GM13977 (cell line): ENCODE measurements around the gene CMIP.

Source experiments
- DNase-seq: peaks from one replicate; pipeline ENCODE4 v3.0.0; 2012; ENCODE audit warnings: low spot score
- in situ Hi-C: fragments of 300-500 bp; cut with MboI; formaldehyde crosslinking; loops from one replicate; pipeline ENCODE4 v1.12.0; 2022; ENCODE audit warnings: low sequenced_read_pairs, low pct_unique_long_range_greater_than_20kb, mixed read lengths, inconsistent platforms; ENCODE audit not compliant: unreplicated experiment
- TF ChIP-seq, protein P1 (sequence below): IDR thresholded peaks from 2 replicates; pipeline ENCODE4 v1.5.1; 2012; ENCODE audit warnings: mild to moderate bottlenecking, control low read depth; ENCODE audit not compliant: insufficient read depth; ENCODE audit errors: extremely low read depth, missing control alignments

The CMIP gene

DNA sequence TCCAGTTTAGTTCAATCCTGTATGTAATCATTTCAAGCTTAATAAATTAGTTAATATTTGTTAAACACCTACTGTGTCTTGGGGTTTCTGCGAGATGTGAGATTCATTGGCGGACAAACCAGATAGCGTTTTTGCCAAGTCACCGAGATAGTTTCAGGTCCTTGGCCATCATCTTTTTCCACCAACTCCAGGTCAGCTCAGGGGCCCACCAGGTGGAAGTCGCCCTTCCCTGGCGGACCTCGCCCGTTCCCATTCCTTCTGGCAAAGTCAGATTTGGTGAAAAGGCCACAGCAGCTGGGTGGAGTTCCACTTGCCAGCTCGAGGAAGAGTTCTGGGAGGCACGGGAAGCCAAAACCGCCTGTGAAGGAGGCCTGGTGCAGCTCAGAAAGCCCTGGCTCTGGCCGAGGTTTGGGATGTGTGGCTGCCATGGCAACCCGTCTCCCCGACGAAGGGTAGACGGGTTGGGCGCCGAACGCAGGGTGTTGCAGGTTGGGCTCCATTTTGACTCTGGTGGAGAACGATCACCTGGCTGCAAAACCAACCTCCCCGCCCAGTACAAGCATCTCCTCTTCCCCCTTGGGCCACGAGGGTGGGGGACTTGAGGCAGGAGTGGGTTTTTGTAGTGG, 39.5 kb downstream of the CMIP start:
- in situ Hi-C loops, result no loop called here
- no peak for DNase-seq
- TF ChIP-seq, protein P1, sequence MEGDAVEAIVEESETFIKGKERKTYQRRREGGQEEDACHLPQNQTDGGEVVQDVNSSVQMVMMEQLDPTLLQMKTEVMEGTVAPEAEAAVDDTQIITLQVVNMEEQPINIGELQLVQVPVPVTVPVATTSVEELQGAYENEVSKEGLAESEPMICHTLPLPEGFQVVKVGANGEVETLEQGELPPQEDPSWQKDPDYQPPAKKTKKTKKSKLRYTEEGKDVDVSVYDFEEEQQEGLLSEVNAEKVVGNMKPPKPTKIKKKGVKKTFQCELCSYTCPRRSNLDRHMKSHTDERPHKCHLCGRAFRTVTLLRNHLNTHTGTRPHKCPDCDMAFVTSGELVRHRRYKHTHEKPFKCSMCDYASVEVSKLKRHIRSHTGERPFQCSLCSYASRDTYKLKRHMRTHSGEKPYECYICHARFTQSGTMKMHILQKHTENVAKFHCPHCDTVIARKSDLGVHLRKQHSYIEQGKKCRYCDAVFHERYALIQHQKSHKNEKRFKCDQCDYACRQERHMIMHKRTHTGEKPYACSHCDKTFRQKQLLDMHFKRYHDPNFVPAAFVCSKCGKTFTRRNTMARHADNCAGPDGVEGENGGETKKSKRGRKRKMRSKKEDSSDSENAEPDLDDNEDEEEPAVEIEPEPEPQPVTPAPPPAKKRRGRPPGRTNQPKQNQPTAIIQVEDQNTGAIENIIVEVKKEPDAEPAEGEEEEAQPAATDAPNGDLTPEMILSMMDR, result no peak

DNA sequence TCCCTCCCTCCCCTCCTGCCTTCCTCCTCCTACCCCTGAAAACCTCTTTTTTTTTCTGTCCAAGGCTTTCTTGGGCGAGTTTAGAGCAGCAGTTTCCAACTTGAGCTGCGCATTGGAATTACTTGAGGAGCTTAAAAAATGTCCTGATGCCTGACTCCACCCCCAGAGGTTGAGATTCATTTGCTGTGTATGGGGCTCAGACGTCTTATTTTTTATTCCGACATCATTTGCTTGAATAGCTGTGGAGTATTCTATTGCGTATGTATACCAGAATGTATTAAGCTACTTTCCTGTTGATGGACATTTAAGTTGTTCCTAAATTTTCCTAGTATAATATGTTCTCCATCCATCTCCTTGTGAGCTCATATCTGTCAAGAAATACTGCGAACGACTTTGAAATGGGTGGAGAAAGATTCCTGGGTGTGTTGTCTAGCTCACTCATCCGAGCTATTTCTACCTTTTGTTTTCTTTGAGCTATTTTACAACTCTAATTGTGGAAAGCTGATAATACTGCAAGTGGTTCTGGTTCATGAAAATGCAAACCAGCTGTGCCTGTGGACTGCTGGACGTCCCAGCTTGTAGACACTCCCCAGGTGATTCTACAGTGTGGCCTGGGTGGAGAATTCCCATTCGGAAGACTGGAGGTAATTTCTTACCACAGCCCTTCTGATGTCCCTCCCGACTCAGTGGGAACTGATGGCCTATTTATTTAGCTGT, 40.5 kb downstream of the CMIP start:
- TF ChIP-seq, protein P1, result no peak
- in situ Hi-C loops, result no loop called here
- no peak for DNase-seq

DNA sequence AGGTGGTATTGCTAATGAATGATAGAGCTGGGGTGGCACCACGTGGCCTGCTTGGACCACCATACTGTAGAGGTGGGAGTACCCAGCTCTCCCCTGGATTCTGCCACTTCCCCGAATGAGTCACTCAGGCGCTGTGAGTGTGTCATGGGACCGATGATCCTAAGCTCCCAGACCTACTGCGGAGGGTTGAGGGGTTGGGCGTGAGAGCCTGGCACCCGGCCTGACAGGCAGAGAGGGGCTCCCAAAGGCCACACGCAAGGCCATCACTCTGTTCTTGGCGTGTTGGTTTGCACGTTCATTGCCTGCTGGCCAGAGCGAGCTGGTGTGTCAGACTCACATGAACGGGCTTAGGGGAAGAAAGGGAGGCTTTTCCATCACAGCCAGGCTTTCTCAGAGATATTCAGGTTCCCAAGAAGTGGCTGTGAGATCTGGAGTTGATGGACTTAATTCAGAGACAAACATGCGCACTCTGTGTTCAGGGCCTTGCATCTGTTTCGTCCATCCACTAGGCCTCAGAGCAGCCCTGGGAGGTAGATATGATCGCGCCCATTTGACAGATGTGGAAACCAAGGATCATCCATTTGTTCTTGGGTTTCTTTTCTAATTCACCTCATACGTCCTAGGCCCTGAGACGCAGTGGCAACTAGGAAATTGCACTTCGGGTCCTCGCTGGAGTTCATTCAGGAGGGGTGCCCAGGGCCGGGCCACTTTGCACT, 41.4 kb downstream of the CMIP start:
- in situ Hi-C loops, result no loop called here
- DNase-seq, result no peak
- TF ChIP-seq, protein P1, result no peak

DNA sequence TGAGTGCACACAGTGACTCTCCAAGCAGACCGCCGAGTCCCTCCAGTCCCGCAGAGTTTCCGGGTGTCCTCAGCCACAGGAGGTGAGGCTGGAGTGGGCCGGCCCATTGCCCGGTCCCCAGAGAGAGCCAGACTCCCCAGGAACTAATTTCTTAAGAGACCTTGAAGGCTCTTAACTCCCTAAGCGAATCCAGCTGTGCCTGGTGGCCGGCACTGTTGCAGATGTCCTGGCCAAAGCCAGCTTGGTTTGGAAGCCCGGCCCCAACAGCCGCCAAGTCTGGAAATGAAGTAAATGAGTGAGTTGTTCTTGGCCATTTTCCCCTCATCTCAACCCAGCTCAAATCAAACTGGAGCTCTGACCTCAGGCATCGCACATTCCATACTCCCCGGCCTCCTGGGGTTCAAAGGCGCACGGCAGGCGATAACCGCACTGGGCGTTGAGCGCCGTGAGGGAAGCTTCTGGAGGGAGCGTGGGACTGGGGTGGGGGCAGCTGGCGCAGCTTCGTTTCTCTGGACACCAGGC, 42.0 kb downstream of the CMIP start:
- DNase-seq, result no peak
- TF ChIP-seq, protein P1, result no peak
- in situ Hi-C loops, result no loop called here

DNA sequence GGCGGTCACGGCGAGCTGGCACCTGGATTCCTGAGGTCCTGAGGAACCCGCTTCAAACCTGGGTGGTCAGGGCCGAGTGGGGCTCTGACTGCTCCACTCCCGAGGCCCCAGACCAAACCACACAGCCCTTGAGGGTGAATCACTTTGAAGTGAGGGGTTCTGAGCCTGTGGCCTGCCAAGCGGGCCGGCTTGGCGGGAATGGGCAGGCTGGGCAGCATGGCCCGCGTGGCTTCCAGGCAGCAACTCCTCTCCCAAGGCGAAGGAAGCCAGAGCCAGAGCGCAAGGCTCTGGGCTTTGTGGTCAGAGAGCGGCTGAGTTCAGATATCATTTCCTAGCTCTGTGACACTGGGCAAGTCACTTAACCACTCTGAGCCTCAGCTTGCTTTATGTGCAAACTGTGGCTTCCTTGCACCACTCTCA, 42.7 kb downstream of the CMIP start:
- DNase-seq, result no peak
- in situ Hi-C loops, result no loop called here
- TF ChIP-seq, protein P1, result no peak

DNA sequence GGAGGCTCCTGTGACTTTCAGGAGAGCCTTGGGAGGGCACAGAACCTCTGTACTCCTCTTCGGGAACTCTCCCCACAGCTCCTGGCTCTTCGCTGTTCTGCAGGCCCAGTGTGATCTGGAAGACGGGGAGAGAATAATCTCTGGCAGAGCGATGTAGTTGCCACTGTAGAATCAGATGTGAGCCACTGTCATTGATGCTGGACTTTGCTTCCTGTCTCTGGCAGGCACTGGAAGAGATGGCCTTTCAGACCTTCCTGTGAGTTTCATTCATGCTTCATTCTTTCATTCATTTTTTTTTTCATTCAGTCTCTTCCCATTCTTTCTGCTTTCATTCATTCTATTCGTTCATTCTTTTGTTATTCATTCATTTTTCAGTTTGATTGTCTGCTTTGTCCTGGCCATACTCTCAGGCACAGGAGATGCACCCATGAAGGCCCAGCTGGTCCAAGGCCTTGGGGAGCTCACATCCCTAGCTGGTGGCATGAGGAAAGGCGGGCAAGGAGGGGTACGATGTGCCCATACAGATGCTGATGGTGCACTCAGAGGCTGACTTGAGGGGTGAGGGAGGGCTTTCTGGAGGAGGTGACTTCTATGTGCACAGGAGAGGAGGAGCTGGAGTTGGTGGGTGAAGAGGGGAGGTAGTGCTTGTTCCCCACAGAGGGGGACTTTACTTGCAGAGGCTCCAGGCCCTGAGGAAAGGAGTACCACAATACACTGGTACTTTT, 44.2 kb downstream of the CMIP start:
- TF ChIP-seq, protein P1, result no peak
- in situ Hi-C loops, result no loop called here
- no peak for DNase-seq
